ENCODE measurements around the gene CORO2B.
A peak's percentile ranks its signal among the peaks of the same experiment; 100 is the strongest.

The CORO2B gene

DNA sequence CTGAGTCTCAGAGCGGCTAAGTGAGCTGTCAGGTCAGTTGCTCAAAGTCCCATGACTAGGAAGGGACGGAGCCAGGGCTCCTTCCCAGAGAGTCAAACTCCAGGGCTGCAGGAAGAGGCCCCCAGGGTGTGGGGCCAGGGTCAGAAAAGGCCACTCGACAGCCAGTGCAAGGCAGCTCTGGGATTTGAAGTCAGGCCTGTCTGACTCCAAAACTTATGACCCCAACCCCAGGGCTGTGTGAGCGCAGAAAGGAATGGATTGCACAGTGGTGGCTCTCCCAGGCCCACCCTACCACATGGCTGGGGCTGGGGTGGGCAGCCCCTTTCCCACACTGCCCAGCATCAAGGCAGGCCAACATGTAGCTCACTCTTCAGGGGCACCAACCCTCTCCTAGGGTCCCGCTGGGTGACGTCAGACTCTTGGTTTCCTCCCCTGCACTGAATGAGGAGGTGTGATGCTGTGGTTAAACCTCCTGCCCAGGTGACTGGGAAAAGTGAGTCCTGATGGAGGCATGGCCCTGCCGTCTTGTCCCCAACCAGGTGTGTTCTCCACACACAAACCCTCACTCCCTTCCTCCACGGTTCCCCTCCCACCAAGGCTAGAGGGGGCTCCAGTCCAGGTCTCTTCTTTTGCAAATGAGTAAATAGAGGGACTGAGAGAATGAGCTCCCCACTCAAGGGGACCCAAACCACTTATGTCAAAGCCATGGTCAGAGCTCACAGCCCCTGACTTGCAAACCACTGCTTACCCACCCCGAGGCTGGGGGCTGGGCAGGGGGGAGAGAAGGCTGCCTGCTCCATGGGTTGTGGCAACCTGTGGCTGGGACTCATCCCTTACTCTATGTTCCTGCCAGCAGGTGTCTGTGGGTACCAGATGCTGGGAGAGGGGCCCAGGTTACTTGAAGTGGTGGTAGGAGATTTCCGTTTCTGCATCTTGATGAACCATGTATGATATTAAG is 23.8 kb upstream of the CORO2B start:
- no peak overlapping the region for H3K27ac ChIP-seq (ENCODE audit: insufficient read depth in 1 of 2, low read depth in 1 of 2, low read length in 2 of 2, poor library complexity in 1 of 2, severe bottlenecking in 2 of 2)
- H3K9me3 ChIP-seq (ENCODE audit: control extremely low read depth in 1 of 5, control insufficient read depth in 4 of 5, insufficient read depth in 2 of 5, low read depth in 1 of 5, low read length in 4 of 5): no peaks in the 10 kb centered on the region
- peaks cover 0 to 19% (median 13%) of the 10 kb centered on the region in 5 experiments for H3K27me3 ChIP-seq (replicated peaks in 2 of 5; ENCODE audit: control insufficient read depth in 4 of 5, insufficient read depth in 5 of 5, low read length in 4 of 5)
- no peak overlapping the region for H3K4me3 ChIP-seq (ENCODE audit: control insufficient read depth in 1 of 7, extremely low read depth in 1 of 7, insufficient read depth in 4 of 7, low read depth in 2 of 7, low read length in 6 of 7)
- ChIA-PET CTCF (interaction anchor here (0.8 to 13.2 kb wide), 15 partner anchors 9 to 369 kb away, joined by 3 to 141 read pairs (median 4); no protein-coding TSS in a partner anchor), POLR2A (no interaction called here)
- DNase-seq: no peak
- no peaks in the 10 kb centered on the region for H3K36me3 ChIP-seq (ENCODE audit: control insufficient read depth in 4 of 4, insufficient read depth in 4 of 4, low read length in 3 of 4)
- peaks cover 0 to 15% (median 14%) of the 10 kb centered on the region in 4 experiments for H3K4me1 ChIP-seq (ENCODE audit: control extremely low read depth in 1 of 4, control insufficient read depth in 4 of 4, insufficient read depth in 4 of 4, low read length in 3 of 4)
- 83% methylated on average over 4 of the region's 10 CpGs for WGBS (ENCODE audit: insufficient coverage)

DNA sequence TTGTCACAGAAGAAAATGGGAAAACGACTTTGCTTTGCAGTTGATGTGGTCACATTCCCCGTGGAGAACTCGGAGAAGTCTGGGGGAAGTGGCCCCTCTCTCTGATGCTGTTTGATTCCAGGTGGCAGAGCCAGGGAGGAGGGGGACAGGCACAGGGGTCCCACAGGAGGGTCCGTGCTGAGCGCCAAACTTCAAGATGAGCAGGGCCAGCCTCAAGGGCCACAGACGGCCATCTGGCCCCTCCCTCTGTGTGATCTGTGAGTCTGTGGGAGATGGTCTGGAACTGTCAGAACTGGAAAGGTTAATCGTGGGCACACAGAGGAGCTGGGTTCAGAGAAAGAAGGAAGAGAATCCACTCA is 23.1 kb upstream of the CORO2B start:
- Histone ChIP-seq H3K4me3 (ENCODE audit: control insufficient read depth in 1 of 7, extremely low read depth in 1 of 7, insufficient read depth in 4 of 7, low read depth in 2 of 7, low read length in 6 of 7) (no peak overlapping the region), H3K27ac (ENCODE audit: insufficient read depth in 1 of 2, low read depth in 1 of 2, low read length in 2 of 2, poor library complexity in 1 of 2, severe bottlenecking in 2 of 2) (no peak overlapping the region), H3K36me3 (ENCODE audit: control insufficient read depth in 4 of 4, insufficient read depth in 4 of 4, low read length in 3 of 4) (no peaks in the 10 kb centered on the region), H3K9me3 (ENCODE audit: control extremely low read depth in 1 of 5, control insufficient read depth in 4 of 5, insufficient read depth in 2 of 5, low read depth in 1 of 5, low read length in 4 of 5) (no peaks in the 10 kb centered on the region), H3K4me1 (ENCODE audit: control extremely low read depth in 1 of 4, control insufficient read depth in 4 of 4, insufficient read depth in 4 of 4, low read length in 3 of 4) (peaks cover 0 to 16% (median 14%) of the 10 kb centered on the region in 4 experiments), H3K27me3 (replicated peaks in 2 of 5; ENCODE audit: control insufficient read depth in 4 of 5, insufficient read depth in 5 of 5, low read length in 4 of 5) (peaks cover 0 to 23% (median 12%) of the 10 kb centered on the region in 5 experiments)
- POLR2A ChIA-PET: no interaction called here
- WGBS (ENCODE audit: insufficient coverage): 100% methylated on average over 3 of the region's 7 CpGs
- CTCF ChIA-PET: interaction anchor here (1.5 to 13.2 kb wide), 4 partner anchors 107 to 368 kb away, joined by 3 to 141 read pairs (median 20); no protein-coding TSS in a partner anchor
- DNase-seq: no peak

- peaks cover 0 to 23% (median 12%) of the 10 kb centered on the region in 5 experiments for H3K27me3 ChIP-seq (replicated peaks in 2 of 5; ENCODE audit: control insufficient read depth in 4 of 5, insufficient read depth in 5 of 5, low read length in 4 of 5)
- no peaks in the 10 kb centered on the region for H3K36me3 ChIP-seq (ENCODE audit: control insufficient read depth in 4 of 4, insufficient read depth in 4 of 4, low read length in 3 of 4)
- ChIA-PET CTCF (interaction anchor here (0.7 to 13.2 kb wide), 6 partner anchors 14 to 368 kb away, joined by 3 to 141 read pairs (median 4); no protein-coding TSS in a partner anchor), POLR2A (no interaction called here)
- H3K27ac ChIP-seq (ENCODE audit: insufficient read depth in 1 of 2, low read depth in 1 of 2, low read length in 2 of 2, poor library complexity in 1 of 2, severe bottlenecking in 2 of 2): no peak overlapping the region
- H3K4me3 ChIP-seq (ENCODE audit: control insufficient read depth in 1 of 7, extremely low read depth in 1 of 7, insufficient read depth in 4 of 7, low read depth in 2 of 7, low read length in 6 of 7): no peak overlapping the region
- no peak for DNase-seq
- peaks cover 0 to 16% (median 14%) of the 10 kb centered on the region in 4 experiments for H3K4me1 ChIP-seq (ENCODE audit: control extremely low read depth in 1 of 4, control insufficient read depth in 4 of 4, insufficient read depth in 4 of 4, low read length in 3 of 4)
- 94% methylated on average over 10 of the region's 17 CpGs for WGBS (ENCODE audit: insufficient coverage)
- H3K9me3 ChIP-seq (ENCODE audit: control extremely low read depth in 1 of 5, control insufficient read depth in 4 of 5, insufficient read depth in 2 of 5, low read depth in 1 of 5, low read length in 4 of 5): no peaks in the 10 kb centered on the region
These were observed 22.4 kb upstream of the CORO2B start for GRCh38 chr15:68556139-68556990.

- POLR2A ChIA-PET: no interaction called here
- H3K9me3 ChIP-seq (ENCODE audit: control extremely low read depth in 1 of 5, control insufficient read depth in 4 of 5, insufficient read depth in 2 of 5, low read depth in 1 of 5, low read length in 4 of 5): no peaks in the 10 kb centered on the region
- CTCF ChIA-PET: interaction anchor here (0.7 to 13.2 kb wide), 7 partner anchors 8 to 367 kb away, joined by 3 to 141 read pairs (median 4); no protein-coding TSS in a partner anchor
- no peak for DNase-seq
- peaks cover 0 to 16% (median 14%) of the 10 kb centered on the region in 4 experiments for H3K4me1 ChIP-seq (ENCODE audit: control extremely low read depth in 1 of 4, control insufficient read depth in 4 of 4, insufficient read depth in 4 of 4, low read length in 3 of 4)
- H3K36me3 ChIP-seq (ENCODE audit: control insufficient read depth in 4 of 4, insufficient read depth in 4 of 4, low read length in 3 of 4): no peaks in the 10 kb centered on the region
- WGBS (ENCODE audit: insufficient coverage): 94% methylated on average over 3 of the region's 9 CpGs
- no peak overlapping the region for H3K27ac ChIP-seq (ENCODE audit: insufficient read depth in 1 of 2, low read depth in 1 of 2, low read length in 2 of 2, poor library complexity in 1 of 2, severe bottlenecking in 2 of 2)
- H3K27me3 ChIP-seq (replicated peaks in 2 of 5; ENCODE audit: control insufficient read depth in 4 of 5, insufficient read depth in 5 of 5, low read length in 4 of 5): peaks cover 0 to 23% (median 12%) of the 10 kb centered on the region in 5 experiments
- H3K4me3 ChIP-seq (ENCODE audit: control insufficient read depth in 1 of 7, extremely low read depth in 1 of 7, insufficient read depth in 4 of 7, low read depth in 2 of 7, low read length in 6 of 7): no peak overlapping the region
These were observed 21.1 kb upstream of the CORO2B start for GRCh38 chr15:68557469-68558317.

DNA sequence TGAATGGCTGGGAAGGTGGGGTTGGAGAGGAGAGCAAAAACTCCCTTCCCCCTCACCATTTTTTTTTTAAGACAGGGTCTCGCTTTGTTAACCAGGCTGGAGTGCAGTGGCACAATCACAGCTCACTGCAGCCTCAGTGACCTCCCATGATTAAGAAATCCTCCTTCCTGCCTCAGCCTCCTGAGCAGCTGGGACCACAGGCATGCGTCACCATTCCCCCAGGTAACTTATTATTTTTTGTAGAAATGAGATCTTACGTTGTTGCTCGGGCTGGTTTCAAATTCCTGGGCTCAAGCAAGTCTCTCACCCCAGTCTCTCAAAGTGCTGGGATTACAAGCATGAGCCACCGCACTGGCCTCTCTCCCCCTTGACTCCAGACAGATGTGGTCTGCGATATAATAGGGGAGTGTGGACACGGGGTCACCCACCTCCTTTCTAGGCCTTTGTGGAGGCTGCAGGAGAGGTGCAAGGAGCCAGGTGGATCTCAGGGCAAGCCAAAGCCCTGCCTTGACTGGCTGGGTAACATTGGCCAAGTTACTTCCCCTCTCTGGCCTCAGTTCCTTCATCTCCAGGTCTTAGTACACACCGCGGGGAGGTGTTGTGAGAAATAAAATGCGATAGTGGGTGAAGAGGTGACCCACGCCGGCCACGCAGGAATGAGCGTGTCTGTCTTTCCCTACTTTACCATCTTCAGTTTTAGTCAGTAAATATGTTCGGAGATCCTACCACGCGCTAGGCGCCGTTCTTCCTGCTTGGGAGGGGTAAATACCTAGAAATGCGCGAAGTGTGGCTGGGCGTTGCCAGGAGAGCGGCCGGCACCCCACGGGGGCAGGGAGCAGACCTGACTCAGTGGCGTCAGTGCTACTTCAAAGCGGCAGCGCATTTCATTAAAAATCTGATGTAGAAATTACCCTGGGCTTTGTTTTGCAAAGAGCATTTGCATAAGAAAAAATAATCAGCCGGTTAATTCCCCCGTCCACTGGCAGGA is 20.2 kb upstream of the CORO2B start:
- 30% methylated on average over 25 of the region's 30 CpGs for WGBS (ENCODE audit: insufficient coverage)
- H3K27me3 ChIP-seq (replicated peaks in 2 of 5; ENCODE audit: control insufficient read depth in 4 of 5, insufficient read depth in 5 of 5, low read length in 4 of 5): peaks cover 0 to 23% (median 12%) of the 10 kb centered on the region in 5 experiments
- H3K9me3 ChIP-seq (ENCODE audit: control extremely low read depth in 1 of 5, control insufficient read depth in 4 of 5, insufficient read depth in 2 of 5, low read depth in 1 of 5, low read length in 4 of 5): no peaks in the 10 kb centered on the region
- H3K27ac ChIP-seq (ENCODE audit: insufficient read depth in 1 of 2, low read depth in 1 of 2, low read length in 2 of 2, poor library complexity in 1 of 2, severe bottlenecking in 2 of 2): no peak overlapping the region
- POLR2A ChIA-PET: no interaction called here
- peak in 2 of 3 donors; percentile 11 to 17 for DNase-seq
- peaks cover 0 to 16% (median 14%) of the 10 kb centered on the region in 4 experiments for H3K4me1 ChIP-seq (ENCODE audit: control extremely low read depth in 1 of 4, control insufficient read depth in 4 of 4, insufficient read depth in 4 of 4, low read length in 3 of 4)
- H3K4me3 ChIP-seq (ENCODE audit: control insufficient read depth in 1 of 7, extremely low read depth in 1 of 7, insufficient read depth in 4 of 7, low read depth in 2 of 7, low read length in 6 of 7): peak overlapping the region in 6 of 7 experiments; percentile 44 to 74 (median 66)
- H3K36me3 ChIP-seq (ENCODE audit: control insufficient read depth in 4 of 4, insufficient read depth in 4 of 4, low read length in 3 of 4): no peaks in the 10 kb centered on the region
- CTCF ChIA-PET: interaction anchor here (0.8 to 13.2 kb wide), 15 partner anchors 9 to 473 kb away, joined by 3 to 141 read pairs (median 5); no protein-coding TSS in a partner anchor

Data from common myeloid progenitor, CD34-positive (primary cell).